Neural cell (in vitro differentiated cells): ENCODE data around the gene CDK9. TPM values are rescaled to one million over a fixed set of nuclear protein-coding genes. Genes with fewer than 3 reads are reported as not detected.

Experiments used
- H2AFZ ChIP-seq: fragments of 200-600, 300-800 bp; sonication (generic), shearing (Covaris generic); 2 replicates; pipeline ENCODE4 v1.6.0; 2014; ENCODE audit warnings: low read depth, mild to moderate bottlenecking, antibody characterized with exemption, low read length, moderate library complexity
- H3F3A ChIP-seq: fragments of 200-600 bp; shearing (Covaris generic); 2 replicates; pipeline ENCODE4 v1.6.1; 2016; ENCODE audit warnings: mild to moderate bottlenecking, moderate library complexity, mixed read lengths, antibody characterized with exemption, low read length; ENCODE audit not compliant: insufficient read depth, poor library complexity, severe bottlenecking
- H3K27ac ChIP-seq: fragments of 200-600, 300-800 bp; sonication (generic), shearing (Covaris generic); 2 replicates; pipeline ENCODE4 v1.5.1; 2014; ENCODE audit warnings: mild to moderate bottlenecking, low read length, moderate library complexity
- H3K27me3 ChIP-seq: fragments of 300-800, 200-600 bp; sonication (generic), shearing (Covaris generic); 2 replicates; pipeline ENCODE4 v1.6.0; 2014; ENCODE audit warnings: mild to moderate bottlenecking, low read depth, low read length, moderate library complexity; ENCODE audit not compliant: insufficient read depth
- H3K36me3 ChIP-seq: fragments of 300-800, 200-600 bp; sonication (generic), shearing (Covaris generic); 2 replicates; pipeline ENCODE4 v1.5.1; 2014; ENCODE audit warnings: mild to moderate bottlenecking, antibody characterized with exemption, low read length, moderate library complexity; ENCODE audit not compliant: insufficient read depth
- H3K4me2 ChIP-seq: fragments of 300-800, 200-600 bp; sonication (generic), shearing (Covaris generic); 2 replicates; pipeline ENCODE4 v1.6.0; 2014; ENCODE audit warnings: mild to moderate bottlenecking, low read length
- H3K4me3 ChIP-seq: fragments of 300-800, 200-600 bp; sonication (generic), shearing (Covaris generic); 2 replicates; pipeline ENCODE4 v1.5.1; 2014; ENCODE audit warnings: mild to moderate bottlenecking, low read length, moderate library complexity
- H3K79me2 ChIP-seq: fragments of 200-600 bp; shearing (Covaris generic); replicated peaks from 2 replicates; pipeline ENCODE4 v1.6.0; 2014; ENCODE audit warnings: mild to moderate bottlenecking, low read length, moderate library complexity; ENCODE audit not compliant: insufficient read depth
- H3K9ac ChIP-seq: fragments of 300-800, 200-600 bp; sonication (generic), shearing (Covaris generic); 2 replicates; pipeline ENCODE4 v1.6.1; 2016; ENCODE audit warnings: mild to moderate bottlenecking, low read length, mixed read lengths
- H3K9me2 ChIP-seq: fragments of 200-600 bp; shearing (Covaris generic); 2 replicates; pipeline ENCODE4 v1.6.1; 2016; ENCODE audit warnings: mild to moderate bottlenecking, low read length, mixed read lengths; ENCODE audit not compliant: insufficient read depth
- H3K9me3 ChIP-seq: fragments of 200-600, 300-800 bp; sonication (generic), shearing (Covaris generic); 2 replicates; pipeline ENCODE4 v1.6.1; 2016; ENCODE audit warnings: mild to moderate bottlenecking, mixed run types, low read length, moderate library complexity, mixed read lengths
- H4K20me1 ChIP-seq: fragments of 200-600 bp; shearing (Covaris generic); 2 replicates; pipeline ENCODE4 v1.6.1; 2016; ENCODE audit warnings: mild to moderate bottlenecking, mixed run types; ENCODE audit not compliant: insufficient read depth
- CTCF ChIP-seq: fragments of 450-650 bp; IDR thresholded peaks from 2 replicates; pipeline ENCODE4 v1.5.1; 2014; ENCODE audit warnings: antibody characterized with exemption, mild to moderate bottlenecking, moderate library complexity; ENCODE audit not compliant: poor library complexity, severe bottlenecking
- EP300 ChIP-seq: fragments of 450-650 bp; conservative IDR thresholded peaks from 2 replicates; pipeline ENCODE4 v1.6.1; 2014; ENCODE audit warnings: antibody characterized with exemption, mild to moderate bottlenecking, moderate library complexity; ENCODE audit not compliant: poor library complexity, severe bottlenecking
- EZH2 ChIP-seq: fragments of 200-600, 300-800 bp; shearing (Covaris generic), sonication (generic); IDR thresholded peaks from 2 replicates; pipeline ENCODE4 v1.6.1; 2014; ENCODE audit warnings: antibody characterized with exemption, low read length, borderline replicate concordance, mild to moderate bottlenecking; ENCODE audit not compliant: insufficient read depth, poor library complexity, severe bottlenecking
- MXI1 ChIP-seq: fragments of 450-650 bp; conservative IDR thresholded peaks from 2 replicates; pipeline ENCODE4 v1.6.1; 2014; ENCODE audit warnings: antibody characterized with exemption, mild to moderate bottlenecking; ENCODE audit not compliant: poor library complexity, severe bottlenecking
- POLR2AphosphoS5 ChIP-seq: IDR thresholded peaks from 2 replicates; pipeline ENCODE4 v1.6.1; 2012
- RAD21 ChIP-seq: fragments of 450-650 bp; conservative IDR thresholded peaks from 2 replicates; pipeline ENCODE4 v1.6.1; 2014; ENCODE audit warnings: antibody characterized with exemption, mild to moderate bottlenecking, moderate library complexity
- SMC3 ChIP-seq: fragments of 450-650 bp; conservative IDR thresholded peaks from 2 replicates; pipeline ENCODE4 v1.6.1; 2014; ENCODE audit warnings: antibody characterized with exemption, mild to moderate bottlenecking, moderate library complexity; ENCODE audit not compliant: poor library complexity
- TAF1 ChIP-seq: IDR thresholded peaks from 2 replicates; pipeline ENCODE4 v1.6.1; 2012; ENCODE audit warnings: low read depth
- polyA plus RNA-seq: library from polyadenylated mRNA; depleted of rRNA; stranded (reverse); fragments of >200 nt; gene quantifications from 2 replicates; pipeline ENCODE4 v1.2.3, GENCODE V29; 2014
- TF ChIP-seq, protein P1 (sequence below): IDR thresholded peaks from 2 replicates; pipeline ENCODE4 v1.6.1; 2012; ENCODE audit warnings: borderline replicate concordance

The CDK9 gene
- polyA plus RNA-seq, 1 donor from 2014 or later: 195 TPM

DNA sequence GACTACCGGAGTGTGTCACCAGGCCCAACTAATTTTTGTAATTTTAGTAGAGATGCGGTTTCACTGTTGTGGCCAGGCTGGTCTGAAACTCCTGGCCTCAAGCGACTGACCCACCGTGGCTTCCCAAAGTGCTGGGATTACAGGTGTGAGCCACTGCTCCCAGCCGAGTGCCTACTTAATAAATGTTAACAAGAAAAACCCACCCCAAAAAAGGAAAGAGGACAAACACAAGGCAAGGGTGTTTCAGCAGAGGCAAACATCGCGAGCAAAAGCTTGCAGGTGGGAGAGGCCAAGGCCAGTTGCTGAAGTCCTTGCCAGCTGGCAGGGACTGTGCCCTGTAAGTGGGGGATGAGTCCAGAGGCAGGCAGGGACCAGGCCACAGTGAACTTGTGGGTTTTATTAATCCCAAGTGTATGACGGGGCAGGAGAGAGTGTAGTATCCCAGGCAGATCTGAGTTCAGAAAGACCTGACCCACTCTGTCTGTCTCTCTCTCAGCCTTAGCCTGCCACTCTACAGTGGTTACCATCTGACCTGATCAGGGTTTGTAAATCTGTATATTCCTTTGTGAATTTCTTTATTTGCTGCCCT lies 10.5 kb downstream of the CDK9 start:
- Histone ChIP-seq H3K27ac (no peak overlapping the region), H4K20me1 (no peaks in the 10 kb centered on the region), H3F3A (no peaks in the 10 kb centered on the region), H3K9me3 (no peaks in the 10 kb centered on the region), H3K27me3 (no peaks in the 10 kb centered on the region), H3K4me3 (no peak overlapping the region), H3K4me2 (no peak overlapping the region), H3K79me2 (no peaks in the 10 kb centered on the region), H3K9ac (no peak overlapping the region), H2AFZ (no peak overlapping the region), H3K36me3 (no peaks in the 10 kb centered on the region), H3K9me2 (no peaks in the 10 kb centered on the region)
- TF ChIP-seq TAF1: no peak
- no peak for TF ChIP-seq RAD21
- no peak for TF ChIP-seq EZH2
- TF ChIP-seq, protein P1, sequence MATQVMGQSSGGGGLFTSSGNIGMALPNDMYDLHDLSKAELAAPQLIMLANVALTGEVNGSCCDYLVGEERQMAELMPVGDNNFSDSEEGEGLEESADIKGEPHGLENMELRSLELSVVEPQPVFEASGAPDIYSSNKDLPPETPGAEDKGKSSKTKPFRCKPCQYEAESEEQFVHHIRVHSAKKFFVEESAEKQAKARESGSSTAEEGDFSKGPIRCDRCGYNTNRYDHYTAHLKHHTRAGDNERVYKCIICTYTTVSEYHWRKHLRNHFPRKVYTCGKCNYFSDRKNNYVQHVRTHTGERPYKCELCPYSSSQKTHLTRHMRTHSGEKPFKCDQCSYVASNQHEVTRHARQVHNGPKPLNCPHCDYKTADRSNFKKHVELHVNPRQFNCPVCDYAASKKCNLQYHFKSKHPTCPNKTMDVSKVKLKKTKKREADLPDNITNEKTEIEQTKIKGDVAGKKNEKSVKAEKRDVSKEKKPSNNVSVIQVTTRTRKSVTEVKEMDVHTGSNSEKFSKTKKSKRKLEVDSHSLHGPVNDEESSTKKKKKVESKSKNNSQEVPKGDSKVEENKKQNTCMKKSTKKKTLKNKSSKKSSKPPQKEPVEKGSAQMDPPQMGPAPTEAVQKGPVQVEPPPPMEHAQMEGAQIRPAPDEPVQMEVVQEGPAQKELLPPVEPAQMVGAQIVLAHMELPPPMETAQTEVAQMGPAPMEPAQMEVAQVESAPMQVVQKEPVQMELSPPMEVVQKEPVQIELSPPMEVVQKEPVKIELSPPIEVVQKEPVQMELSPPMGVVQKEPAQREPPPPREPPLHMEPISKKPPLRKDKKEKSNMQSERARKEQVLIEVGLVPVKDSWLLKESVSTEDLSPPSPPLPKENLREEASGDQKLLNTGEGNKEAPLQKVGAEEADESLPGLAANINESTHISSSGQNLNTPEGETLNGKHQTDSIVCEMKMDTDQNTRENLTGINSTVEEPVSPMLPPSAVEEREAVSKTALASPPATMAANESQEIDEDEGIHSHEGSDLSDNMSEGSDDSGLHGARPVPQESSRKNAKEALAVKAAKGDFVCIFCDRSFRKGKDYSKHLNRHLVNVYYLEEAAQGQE: no peak
- TF ChIP-seq CTCF: no peak
- no peak for TF ChIP-seq POLR2AphosphoS5
- TF ChIP-seq MXI1: no peak
- no peak for TF ChIP-seq EP300
- no peak for TF ChIP-seq SMC3

DNA sequence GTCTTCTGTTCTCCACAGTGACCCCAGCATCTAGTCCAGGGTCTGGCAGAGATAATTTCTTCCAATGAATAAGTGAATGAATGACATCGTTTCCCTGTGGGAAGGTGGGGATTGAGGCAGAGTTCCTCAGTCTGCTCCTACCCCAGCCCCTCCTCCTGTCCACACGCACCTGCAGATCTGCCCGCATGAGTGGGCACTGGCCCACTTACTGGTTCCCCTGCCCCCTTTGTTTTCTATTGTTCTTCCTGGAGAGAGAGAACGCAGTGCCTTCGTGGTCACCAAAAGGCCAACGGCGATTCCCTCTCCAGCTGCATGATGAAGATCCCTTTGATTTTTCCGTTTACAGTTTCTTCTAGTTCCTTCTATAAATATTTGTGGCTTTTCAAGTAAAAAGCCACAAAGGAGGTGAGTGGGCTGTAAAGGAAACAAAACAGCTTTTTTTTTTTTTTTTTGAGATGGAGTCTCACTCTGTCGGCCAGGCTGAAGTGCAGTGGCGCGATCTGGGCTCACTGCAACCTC lies 11.1 kb downstream of the CDK9 start:
- Histone ChIP-seq H3K27ac (no peak overlapping the region), H4K20me1 (no peaks in the 10 kb centered on the region), H3K79me2 (no peaks in the 10 kb centered on the region), H3K4me3 (no peak overlapping the region), H2AFZ (no peak overlapping the region), H3K36me3 (no peaks in the 10 kb centered on the region), H3K9me2 (no peaks in the 10 kb centered on the region), H3K4me2 (no peak overlapping the region), H3F3A (no peaks in the 10 kb centered on the region), H3K9me3 (no peaks in the 10 kb centered on the region), H3K27me3 (no peaks in the 10 kb centered on the region), H3K9ac (no peak overlapping the region)
- TF ChIP-seq SMC3 (no peak), CTCF (no peak), EZH2 (no peak), TAF1 (no peak), EP300 (no peak), MXI1 (no peak)
- TF ChIP-seq, protein P1: no peak
